GM10266 (cell line): ENCODE results near the gene MIS18A.
A peak's percentile ranks its signal among the peaks of the same experiment; 100 is the strongest.
"Not testable (repeated sequence)": the region's sequence is repeated elsewhere in the genome, so short reads cannot be mapped to it uniquely, and the experiment has no call there.

ENCODE experiments used
- DNase-seq: peaks from one replicate; pipeline ENCODE4 v3.0.0; 2012; ENCODE audit errors: extremely low spot score
- TF ChIP-seq, protein P1 (sequence below): IDR thresholded peaks from 2 replicates; pipeline ENCODE4 v1.5.1; 2012; ENCODE audit warnings: mild to moderate bottlenecking, low read depth; ENCODE audit not compliant: control insufficient read depth, insufficient read depth; ENCODE audit errors: missing control alignments

MIS18A gene

DNA sequence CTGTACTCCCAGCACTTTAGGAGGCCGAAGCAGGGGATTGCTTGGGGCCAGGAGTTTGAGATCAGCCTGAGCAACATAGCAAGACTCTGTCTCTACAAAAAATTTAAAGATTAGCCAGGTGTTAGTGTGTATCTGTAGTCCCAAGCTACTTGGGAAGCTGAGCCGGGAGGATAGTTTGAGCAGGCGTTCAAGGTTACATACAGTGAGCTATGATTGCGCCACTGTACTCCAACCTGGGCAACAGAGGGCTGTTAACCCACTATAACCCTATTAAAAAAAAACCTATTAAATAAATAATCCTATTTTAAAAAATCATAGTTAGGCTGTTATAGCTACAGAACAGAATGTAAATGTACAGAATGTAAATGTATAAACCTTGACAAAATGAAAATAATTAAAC lies 2.2 kb downstream of the MIS18A start:
- DNase-seq, result no peak
- TF ChIP-seq, protein P1, sequence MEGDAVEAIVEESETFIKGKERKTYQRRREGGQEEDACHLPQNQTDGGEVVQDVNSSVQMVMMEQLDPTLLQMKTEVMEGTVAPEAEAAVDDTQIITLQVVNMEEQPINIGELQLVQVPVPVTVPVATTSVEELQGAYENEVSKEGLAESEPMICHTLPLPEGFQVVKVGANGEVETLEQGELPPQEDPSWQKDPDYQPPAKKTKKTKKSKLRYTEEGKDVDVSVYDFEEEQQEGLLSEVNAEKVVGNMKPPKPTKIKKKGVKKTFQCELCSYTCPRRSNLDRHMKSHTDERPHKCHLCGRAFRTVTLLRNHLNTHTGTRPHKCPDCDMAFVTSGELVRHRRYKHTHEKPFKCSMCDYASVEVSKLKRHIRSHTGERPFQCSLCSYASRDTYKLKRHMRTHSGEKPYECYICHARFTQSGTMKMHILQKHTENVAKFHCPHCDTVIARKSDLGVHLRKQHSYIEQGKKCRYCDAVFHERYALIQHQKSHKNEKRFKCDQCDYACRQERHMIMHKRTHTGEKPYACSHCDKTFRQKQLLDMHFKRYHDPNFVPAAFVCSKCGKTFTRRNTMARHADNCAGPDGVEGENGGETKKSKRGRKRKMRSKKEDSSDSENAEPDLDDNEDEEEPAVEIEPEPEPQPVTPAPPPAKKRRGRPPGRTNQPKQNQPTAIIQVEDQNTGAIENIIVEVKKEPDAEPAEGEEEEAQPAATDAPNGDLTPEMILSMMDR, result no peak

DNA sequence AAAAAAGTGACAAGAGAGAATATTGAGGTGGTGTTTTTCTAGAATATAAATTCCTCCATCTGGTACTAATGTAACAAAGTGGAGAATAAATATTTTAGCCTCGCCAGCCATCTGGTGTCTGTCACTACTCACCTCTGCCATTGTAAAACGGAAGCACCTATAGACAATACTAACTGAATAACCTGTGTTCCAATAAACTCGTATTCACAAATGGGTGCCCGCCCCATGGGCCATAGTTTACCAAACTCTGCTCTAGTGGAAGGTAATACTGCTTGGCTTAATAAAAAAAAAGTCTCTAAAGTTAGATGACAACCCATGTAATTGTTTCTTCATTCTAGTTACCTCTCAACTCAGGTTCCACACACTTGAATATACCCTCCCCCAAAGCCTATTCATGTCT lies 8.1 kb downstream of the MIS18A start:
- TF ChIP-seq, protein P1, result no peak

GRCh38 chr21:32265321-32265720 lies 13.5 kb downstream of the MIS18A start:
- DNase-seq, result not testable (repeated sequence)

More for the DNA sequence above, 8.1 kb downstream of the MIS18A start:
- no peak for DNase-seq

GRCh38 chr21:32261929-32262328 lies 16.9 kb downstream of the MIS18A start:
- DNase-seq, result no peak
- TF ChIP-seq, protein P1, result no peak

DNA sequence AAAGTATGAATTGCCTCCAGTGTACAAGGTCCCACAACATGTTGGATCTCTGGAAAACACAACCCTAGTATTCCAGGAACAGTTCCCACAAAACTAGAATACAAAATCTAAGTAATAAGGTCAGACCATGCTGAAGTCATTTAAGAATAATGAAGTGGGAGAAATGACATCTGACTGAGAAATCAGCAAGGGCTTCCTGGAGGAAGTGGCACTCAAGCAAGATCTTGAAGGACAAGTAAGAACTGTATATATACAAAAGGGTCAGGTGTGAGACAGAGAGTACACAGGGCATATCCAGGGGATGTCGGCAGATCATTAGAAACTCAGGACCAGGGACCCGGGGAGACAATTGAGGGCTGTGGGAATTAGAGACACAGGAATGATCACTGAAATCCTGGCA lies 18.7 kb downstream of the MIS18A start:
- TF ChIP-seq, protein P1, result no peak
- no peak for DNase-seq

- not testable (repeated sequence) for DNase-seq
These were observed 20.1 kb downstream of the MIS18A start for GRCh38 chr21:32258786-32259048.

DNA sequence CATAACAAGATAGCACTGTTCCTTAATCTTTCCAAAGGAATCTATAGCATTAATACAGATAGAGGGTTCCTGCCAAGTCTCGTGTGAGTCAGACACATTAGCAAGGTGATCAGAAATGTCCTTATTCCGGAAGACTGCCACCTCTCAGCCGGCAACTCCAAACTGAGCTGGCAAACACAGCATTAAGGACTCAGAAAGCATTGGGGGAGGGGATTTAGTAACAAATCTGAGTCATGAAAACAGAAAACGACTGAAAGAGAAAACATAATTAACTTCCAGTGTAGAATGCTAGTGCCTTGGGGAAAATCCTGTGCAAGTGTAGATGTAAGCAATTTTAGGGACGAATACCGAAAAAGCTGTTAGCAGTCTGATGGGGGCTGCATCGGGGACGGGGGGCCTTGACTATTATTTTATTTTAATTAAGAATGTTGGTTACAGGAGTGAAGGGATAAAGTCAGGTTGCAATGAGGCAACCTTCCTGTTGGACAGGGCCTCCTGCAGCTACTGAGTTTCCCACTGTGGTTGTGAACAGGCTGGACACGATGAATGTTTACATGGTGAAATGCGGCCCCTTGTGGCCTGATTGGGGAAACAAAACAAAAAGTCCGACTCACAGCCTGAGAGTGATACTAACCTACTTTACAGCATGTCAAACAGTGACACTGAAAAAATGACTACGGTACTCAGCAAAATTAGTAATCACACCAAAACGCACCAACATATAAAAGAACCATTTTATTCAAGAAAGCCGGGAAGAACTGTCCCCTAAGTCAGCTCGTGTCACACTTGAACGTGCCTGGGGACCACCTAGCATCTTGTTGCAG lies 20.7 kb downstream of the MIS18A start:
- TF ChIP-seq, protein P1, result peak; percentile 71

DNA sequence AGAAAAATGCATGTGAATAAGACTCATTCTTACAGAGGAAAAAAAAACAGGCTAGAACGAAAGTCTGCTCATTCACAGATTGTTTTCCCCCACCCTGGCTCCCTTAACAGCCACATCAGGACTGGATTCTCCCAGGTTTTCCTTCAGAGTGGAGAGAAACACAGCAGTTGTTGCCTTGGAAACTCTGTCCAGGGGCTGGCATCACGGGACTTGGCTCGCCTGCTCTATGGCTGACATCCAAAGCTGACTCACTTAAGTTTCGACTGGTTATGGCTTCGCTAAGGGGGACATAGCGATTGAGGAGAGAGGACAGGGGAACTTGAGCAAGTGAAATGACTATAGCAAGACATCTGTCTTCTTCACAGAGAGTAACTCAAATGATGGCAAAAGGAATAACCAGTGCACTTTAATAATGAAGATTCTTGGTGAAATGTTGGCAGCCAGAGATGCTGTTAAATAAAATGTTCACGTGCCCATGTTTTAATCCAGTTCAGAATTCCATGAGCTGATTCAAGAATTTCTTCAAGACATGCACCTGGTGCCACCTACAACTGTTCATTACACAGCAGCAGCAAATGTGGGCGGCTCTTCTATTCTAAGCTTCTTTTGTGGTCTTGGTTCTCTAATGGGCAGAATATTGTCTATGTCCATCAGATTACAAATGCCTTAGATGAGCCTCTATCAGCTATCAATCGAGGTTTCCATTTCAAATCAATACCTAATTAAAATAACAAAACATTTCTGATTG lies 21.8 kb downstream of the MIS18A start:
- TF ChIP-seq, protein P1, result no peak
- DNase-seq, result no peak

More for the DNA sequence above, 20.7 kb downstream of the MIS18A start:
- peak; percentile 67 for DNase-seq
